Stomach (tissue), 9 donors: ENCODE measurements around the gene NCOA6. TPM values are rescaled to one million over a fixed set of nuclear protein-coding genes. Genes with fewer than 3 reads are reported as not detected.

Source experiments
- DNase-seq, 2 donors: peaks; one replicate each; pipeline versions ENCODE4 v3.0.0 to v3.0.0-alpha.2; 2013 to 2019
- H3K27ac ChIP-seq, 5 donors: fragments of 200-600 bp in 4 of 5; sonication (generic) in 4 of 5; one replicate each; pipeline ENCODE4 v1.5.1; 2013 to 2019; ENCODE audit warnings: mild to moderate bottlenecking in 1 of 5, moderate library complexity in 1 of 5
- H3K27me3 ChIP-seq, 3 donors: fragments of 200-600 bp; sonication (generic); one replicate each; pipeline ENCODE4 v1.5.1; 2017 to 2019; ENCODE audit warnings: mixed run types in 1 of 3
- H3K36me3 ChIP-seq, 4 donors: fragments of 200-600 bp; sonication (generic); 1 replicate in 3 of 4; 2 replicates in 1 of 4; pipeline ENCODE4 v1.5.1; 2016 to 2019
- H3K4me1 ChIP-seq, 4 donors: fragments of 200-600 bp; sonication (generic); one replicate each; pipeline ENCODE4 v1.5.1; 2016 to 2019
- H3K4me3 ChIP-seq, 4 donors: fragments of 200-600 bp; sonication (generic) in 3 of 4; one replicate each; pipeline ENCODE4 v1.5.1; 2016 to 2019; ENCODE audit warnings: mild to moderate bottlenecking in 1 of 4
- H3K9me3 ChIP-seq, 4 donors: fragments of 200-600 bp; sonication (generic); one replicate each; pipeline ENCODE4 v1.5.1; 2016 to 2019
- EP300 ChIP-seq: sonication (generic); formaldehyde crosslinking; IDR thresholded peaks from one replicate; pipeline ENCODE4 v1.6.1; 2017; ENCODE audit warnings: antibody characterized with exemption
- POLR2A ChIP-seq, 4 donors: fragments of 450-650 bp; IDR thresholded peaks; one replicate each; pipeline ENCODE4 v1.6.1; 2016; ENCODE audit warnings: antibody characterized with exemption in 4 of 4, control low read depth in 2 of 4, mild to moderate bottlenecking in 1 of 4, moderate library complexity in 1 of 4
- POLR2AphosphoS5 ChIP-seq, 3 donors: sonication (generic); formaldehyde crosslinking; IDR thresholded peaks; one replicate each; pipeline ENCODE4 v1.6.1; 2016; ENCODE audit warnings: antibody characterized with exemption in 3 of 3
- WGBS, 5 donors: extraction: QIAGEN DNeasy Blood & Tissue Kit in 3 of 5; methylation state at CpG; one replicate each; pipeline versions ENCODE4 v1.1.5 to v1.1.7; 2013 to 2018; 5-methylcytosine and 5-hydroxymethylcytosine counted together
- intact Hi-C: fragments of 100-400 bp; cut with DNase I; formaldehyde crosslinking; loops from one replicate; pipeline ENCODE4 v1.15.1; 2023; ENCODE audit warnings: low total_unique reads
- polyA plus RNA-seq, 3 donors: library from polyadenylated mRNA; stranded (reverse); fragments of 200-250 nt; gene quantifications; one replicate each; pipeline ENCODE4 v1.2.3, GENCODE V29; 2013
- total RNA-seq, 5 donors: library from RNA; depleted of rRNA; stranded (reverse); fragments of >200 nt; gene quantifications; one replicate each; pipeline versions ENCODE4 v1.1.0 to v1.2.3, GENCODE V29; 2014 to 2016
- TF ChIP-seq, protein P1 (sequence below), 7 experiments: fragments of 450-650 bp in 4 of 7; fragments of 200-600 bp in 3 of 7; sonication (generic) in 3 of 7; IDR thresholded peaks; one replicate each; pipeline ENCODE4 v1.5.1; 2016 to 2019; ENCODE audit warnings: antibody characterized with exemption in 7 of 7, control low read depth in 2 of 7, mild to moderate bottlenecking in 1 of 7
- donor health status: healthy with polysubstance abuse.
- donor health status: Bipolar disorder and iron deficiency.
- donor health status: healthy.

Gene NCOA6
- total and polyA plus RNA-seq, 8 donors: 9.7 to 63.8 (median 20.7) TPM

DNA sequence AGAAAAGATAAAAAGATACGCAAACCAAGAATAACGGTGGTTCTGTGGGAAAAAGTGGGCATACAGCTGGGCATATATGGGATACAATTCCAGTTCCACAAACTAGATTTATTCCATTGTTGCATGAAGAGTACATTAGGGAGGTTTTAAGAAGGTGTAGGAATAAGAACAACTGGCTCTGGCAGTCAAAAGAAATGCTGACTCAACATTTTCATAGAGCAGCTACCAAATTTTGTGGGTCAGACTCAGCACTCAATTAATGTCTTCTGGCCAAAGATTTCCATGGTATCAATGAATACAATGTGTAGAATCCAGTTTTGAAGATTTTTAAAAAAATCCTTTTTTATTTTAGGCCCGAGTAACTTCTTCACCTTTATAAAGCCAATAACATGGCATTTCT, 81.1 kb downstream of the NCOA6 start:
- no peak for DNase-seq
- Histone ChIP-seq H3K9me3 (no peaks in the 10 kb centered on the region), H3K36me3 (peaks cover 41 to 99% (median 96%) of the 10 kb centered on the region in 4 donors), H3K27ac (no peak overlapping the region), H3K27me3 (no peaks in the 10 kb centered on the region), H3K4me1 (no peaks in the 10 kb centered on the region), H3K4me3 (no peak overlapping the region)
- TF ChIP-seq, protein P1, sequence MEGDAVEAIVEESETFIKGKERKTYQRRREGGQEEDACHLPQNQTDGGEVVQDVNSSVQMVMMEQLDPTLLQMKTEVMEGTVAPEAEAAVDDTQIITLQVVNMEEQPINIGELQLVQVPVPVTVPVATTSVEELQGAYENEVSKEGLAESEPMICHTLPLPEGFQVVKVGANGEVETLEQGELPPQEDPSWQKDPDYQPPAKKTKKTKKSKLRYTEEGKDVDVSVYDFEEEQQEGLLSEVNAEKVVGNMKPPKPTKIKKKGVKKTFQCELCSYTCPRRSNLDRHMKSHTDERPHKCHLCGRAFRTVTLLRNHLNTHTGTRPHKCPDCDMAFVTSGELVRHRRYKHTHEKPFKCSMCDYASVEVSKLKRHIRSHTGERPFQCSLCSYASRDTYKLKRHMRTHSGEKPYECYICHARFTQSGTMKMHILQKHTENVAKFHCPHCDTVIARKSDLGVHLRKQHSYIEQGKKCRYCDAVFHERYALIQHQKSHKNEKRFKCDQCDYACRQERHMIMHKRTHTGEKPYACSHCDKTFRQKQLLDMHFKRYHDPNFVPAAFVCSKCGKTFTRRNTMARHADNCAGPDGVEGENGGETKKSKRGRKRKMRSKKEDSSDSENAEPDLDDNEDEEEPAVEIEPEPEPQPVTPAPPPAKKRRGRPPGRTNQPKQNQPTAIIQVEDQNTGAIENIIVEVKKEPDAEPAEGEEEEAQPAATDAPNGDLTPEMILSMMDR (IDR thresholded peaks at IDR 0.05): no peak
- TF ChIP-seq EP300 (no peak), POLR2AphosphoS5 (IDR thresholded peaks at IDR 0.05) (no peak), POLR2A (IDR thresholded peaks at IDR 0.05) (no peak)
- intact Hi-C loops: no loop called here
- 90 to 95% (median 92%) methylated on average over 3 of the region's 3 CpGs for WGBS, 5 donors

GRCh38 chr20:34743039-34743438, 82.4 kb downstream of the NCOA6 start:
- DNase-seq: no peak
- intact Hi-C loops: no loop called here
- TF ChIP-seq EP300 (no peak), POLR2AphosphoS5 (IDR thresholded peaks at IDR 0.05) (no peak), POLR2A (IDR thresholded peaks at IDR 0.05) (no peak)
- TF ChIP-seq, protein P1 (IDR thresholded peaks at IDR 0.05): no peak
- H3K4me1 ChIP-seq: no peaks in the 10 kb centered on the region
- 95 to 100% (median 100%) methylated on average over 1 of the region's 1 CpG for WGBS, 5 donors
- H3K27me3 ChIP-seq: no peaks in the 10 kb centered on the region
- H3K36me3 ChIP-seq: peaks cover 38 to 97% (median 94%) of the 10 kb centered on the region in 4 donors
- H3K9me3 ChIP-seq: no peaks in the 10 kb centered on the region
- no peak overlapping the region for H3K4me3 ChIP-seq
- no peak overlapping the region for H3K27ac ChIP-seq

GRCh38 chr20:34736106-34736735, 89.2 kb downstream of the NCOA6 start:
- H3K4me3 ChIP-seq: no peak overlapping the region
- intact Hi-C loops: no loop called here
- H3K4me1 ChIP-seq: peaks cover 0 to 23% (median 4%) of the 10 kb centered on the region in 4 donors
- H3K27me3 ChIP-seq: no peaks in the 10 kb centered on the region
- H3K36me3 ChIP-seq: peaks cover 17 to 84% (median 72%) of the 10 kb centered on the region in 4 donors
- DNase-seq: no peak
- WGBS, 5 donors: 71 to 89% (median 78%) methylated on average over 6 of the region's 6 CpGs
- TF ChIP-seq POLR2AphosphoS5 (IDR thresholded peaks at IDR 0.05): no peak
- no peak for TF ChIP-seq POLR2A (IDR thresholded peaks at IDR 0.05)
- TF ChIP-seq, protein P1 (IDR thresholded peaks at IDR 0.05): no peak
- TF ChIP-seq EP300: no peak
- H3K27ac ChIP-seq: no peak overlapping the region
- H3K9me3 ChIP-seq: no peaks in the 10 kb centered on the region

GRCh38 chr20:34732523-34732922, 92.9 kb downstream of the NCOA6 start:
- TF ChIP-seq POLR2AphosphoS5 (IDR thresholded peaks at IDR 0.05) (no peak), EP300 (no peak)
- H3K4me3 ChIP-seq: no peak overlapping the region
- H3K9me3 ChIP-seq: no peaks in the 10 kb centered on the region
- peaks cover 0 to 23% (median 4%) of the 10 kb centered on the region in 4 donors for H3K4me1 ChIP-seq
- H3K27me3 ChIP-seq: no peaks in the 10 kb centered on the region
- H3K36me3 ChIP-seq: peaks cover 15 to 82% (median 76%) of the 10 kb centered on the region in 4 donors
- no peak for DNase-seq
- peak overlapping the region in 1 of 5 donors; percentile 2 for H3K27ac ChIP-seq
- 82 to 94% (median 90%) methylated on average over 1 of the region's 1 CpG for WGBS, 5 donors
- intact Hi-C loops: no loop called here

- H3K36me3 ChIP-seq: peaks cover 38 to 92% (median 86%) of the 10 kb centered on the region in 4 donors
- intact Hi-C loops: no loop called here
- whole genome bisulfite sequencing, 5 donors: 92 to 97% (median 96%) methylated on average over 2 of the region's 2 CpGs
Observed at GRCh38 chr20:34729416-34729815, 96.0 kb downstream of the NCOA6 start.

More at GRCh38 chr20:34729416-34729815, 96.0 kb downstream of the NCOA6 start:
- TF ChIP-seq, protein P1 (IDR thresholded peaks at IDR 0.05): no peak
- TF ChIP-seq POLR2AphosphoS5 (IDR thresholded peaks at IDR 0.05) (no peak), EP300 (no peak), POLR2A (IDR thresholded peaks at IDR 0.05) (no peak)
- no peak for DNase-seq
- Histone ChIP-seq H3K4me3 (no peak overlapping the region), H3K27ac (no peak overlapping the region), H3K4me1 (peaks cover 0 to 16% (median 4%) of the 10 kb centered on the region in 4 donors), H3K9me3 (no peaks in the 10 kb centered on the region), H3K27me3 (no peaks in the 10 kb centered on the region)
